Measurements from ENCODE around the gene MAP3K3. TPM values are rescaled to one million over a fixed set of nuclear protein-coding genes. Genes with fewer than 3 reads are reported as not detected.

Gene MAP3K3
- total RNA-seq, 1 donor from 2014 or later: 25.1 TPM

- no peak overlapping the region for H3K4me3 ChIP-seq (ENCODE audit: low read length in 3 of 3)
- H3K27me3 ChIP-seq (ENCODE audit: control insufficient read depth in 3 of 3, insufficient read depth in 3 of 3, low read length in 3 of 3): peaks cover 0 to 10% (median 5%) of the 10 kb centered on the region in 3 donors
- H3K27ac ChIP-seq (ENCODE audit: low read depth, low read length): no peak overlapping the region
- peaks cover 12 to 35% (median 20%) of the 10 kb centered on the region in 3 donors for H3K4me1 ChIP-seq (ENCODE audit: control insufficient read depth in 3 of 3, insufficient read depth in 3 of 3, low read length in 3 of 3)
- peak overlapping the region in 1 of 3 donors; percentile 50 for H3K9ac ChIP-seq (ENCODE audit: low read depth in 1 of 3, low read length in 3 of 3)
- peaks cover 22 to 24% (median 24%) of the 10 kb centered on the region in 3 donors for H3K36me3 ChIP-seq (ENCODE audit: control insufficient read depth in 3 of 3, insufficient read depth in 3 of 3, low read length in 3 of 3)
- H3K9me3 ChIP-seq (ENCODE audit: control insufficient read depth in 3 of 3, low read length in 3 of 3): no peaks in the 10 kb centered on the region
Observed at GRCh38 chr17:63697341-63698286, 75.4 kb downstream of the MAP3K3 start.

GRCh38 chr17:63698381-63698885 lies 76.2 kb downstream of the MAP3K3 start:
- H3K9me3 ChIP-seq (ENCODE audit: control insufficient read depth in 3 of 3, low read length in 3 of 3): no peaks in the 10 kb centered on the region
- peak overlapping the region in 1 of 3 donors; percentile 38 for H3K9ac ChIP-seq (ENCODE audit: low read depth in 1 of 3, low read length in 3 of 3)
- peak overlapping the region in 1 of 3 donors; percentile 36 for H3K4me3 ChIP-seq (ENCODE audit: low read length in 3 of 3)
- H3K27ac ChIP-seq (ENCODE audit: low read depth, low read length): no peak overlapping the region
- H3K4me1 ChIP-seq (ENCODE audit: control insufficient read depth in 3 of 3, insufficient read depth in 3 of 3, low read length in 3 of 3): peaks cover 12 to 39% (median 20%) of the 10 kb centered on the region in 3 donors
- H3K36me3 ChIP-seq (ENCODE audit: control insufficient read depth in 3 of 3, insufficient read depth in 3 of 3, low read length in 3 of 3): peaks cover 22 to 26% (median 22%) of the 10 kb centered on the region in 3 donors
- peaks cover 0 to 10% (median 5%) of the 10 kb centered on the region in 3 donors for H3K27me3 ChIP-seq (ENCODE audit: control insufficient read depth in 3 of 3, insufficient read depth in 3 of 3, low read length in 3 of 3)

GRCh38 chr17:63698886-63699637 lies 76.8 kb downstream of the MAP3K3 start:
- peak overlapping the region in 1 of 3 donors; percentile 32 for H3K4me3 ChIP-seq (ENCODE audit: low read length in 3 of 3)
- H3K27ac ChIP-seq (ENCODE audit: low read depth, low read length): no peak overlapping the region
- H3K9me3 ChIP-seq (ENCODE audit: control insufficient read depth in 3 of 3, low read length in 3 of 3): no peaks in the 10 kb centered on the region
- peaks cover 21 to 26% (median 22%) of the 10 kb centered on the region in 3 donors for H3K36me3 ChIP-seq (ENCODE audit: control insufficient read depth in 3 of 3, insufficient read depth in 3 of 3, low read length in 3 of 3)
- H3K27me3 ChIP-seq (ENCODE audit: control insufficient read depth in 3 of 3, insufficient read depth in 3 of 3, low read length in 3 of 3): peaks cover 0 to 10% (median 5%) of the 10 kb centered on the region in 3 donors
- H3K9ac ChIP-seq (ENCODE audit: low read depth in 1 of 3, low read length in 3 of 3): peak overlapping the region in 1 of 3 donors; percentile 25
- peaks cover 12 to 39% (median 20%) of the 10 kb centered on the region in 3 donors for H3K4me1 ChIP-seq (ENCODE audit: control insufficient read depth in 3 of 3, insufficient read depth in 3 of 3, low read length in 3 of 3)

- H3K9ac ChIP-seq (ENCODE audit: low read depth in 1 of 3, low read length in 3 of 3): peak within 1 kb of the TSS in 1 of 3 donors; percentile 45
- no peaks in the 10 kb centered on the region for H3K9me3 ChIP-seq (ENCODE audit: control insufficient read depth in 3 of 3, low read length in 3 of 3)
- peak within 1 kb of the TSS; percentile 47 for H3K27ac ChIP-seq (ENCODE audit: low read depth, low read length)
- H3K36me3 ChIP-seq (ENCODE audit: control insufficient read depth in 3 of 3, insufficient read depth in 3 of 3, low read length in 3 of 3): peaks cover 19 to 20% (median 19%) of the 10 kb centered on the region in 3 donors
- peak within 1 kb of the TSS; percentile 38 to 56 (median 54) for H3K4me3 ChIP-seq (ENCODE audit: low read length in 3 of 3)
- H3K27me3 ChIP-seq (ENCODE audit: control insufficient read depth in 3 of 3, insufficient read depth in 3 of 3, low read length in 3 of 3): peaks cover 0 to 10% (median 5%) of the 10 kb centered on the region in 3 donors
- peaks cover 12 to 39% (median 20%) of the 10 kb centered on the region in 3 donors for H3K4me1 ChIP-seq (ENCODE audit: control insufficient read depth in 3 of 3, insufficient read depth in 3 of 3, low read length in 3 of 3)
Observed at GRCh38 chr17:63699638-63700527, 77.7 kb downstream of the MAP3K3 start, which contains the start of gene LIMD2. TSS of gene LIMD2 (minus strand) at chr17:63700125. CDS start at chr17:63699298, 827 bp downstream.

GRCh38 chr17:63700528-63701455 lies 78.6 kb downstream of the MAP3K3 start:
- Histone ChIP-seq H3K9me3 (ENCODE audit: control insufficient read depth in 3 of 3, low read length in 3 of 3) (no peaks in the 10 kb centered on the region), H3K9ac (ENCODE audit: low read depth in 1 of 3, low read length in 3 of 3) (peak overlapping the region; percentile 33 to 59 (median 50)), H3K27me3 (ENCODE audit: control insufficient read depth in 3 of 3, insufficient read depth in 3 of 3, low read length in 3 of 3) (peaks cover 0 to 10% (median 5%) of the 10 kb centered on the region in 3 donors), H3K4me1 (ENCODE audit: control insufficient read depth in 3 of 3, insufficient read depth in 3 of 3, low read length in 3 of 3) (peaks cover 12 to 39% (median 20%) of the 10 kb centered on the region in 3 donors), H3K4me3 (ENCODE audit: low read length in 3 of 3) (peak overlapping the region; percentile 38 to 56 (median 54)), H3K36me3 (ENCODE audit: control insufficient read depth in 3 of 3, insufficient read depth in 3 of 3, low read length in 3 of 3) (peaks cover 23 to 26% (median 24%) of the 10 kb centered on the region in 3 donors), H3K27ac (ENCODE audit: low read depth, low read length) (peak overlapping the region; percentile 47)

- Histone ChIP-seq H3K9me3 (ENCODE audit: control insufficient read depth in 3 of 3, low read length in 3 of 3) (no peaks in the 10 kb centered on the region), H3K4me1 (ENCODE audit: control insufficient read depth in 3 of 3, insufficient read depth in 3 of 3, low read length in 3 of 3) (peaks cover 12 to 34% (median 20%) of the 10 kb centered on the region in 3 donors), H3K36me3 (ENCODE audit: control insufficient read depth in 3 of 3, insufficient read depth in 3 of 3, low read length in 3 of 3) (peaks cover 30 to 32% (median 31%) of the 10 kb centered on the region in 3 donors), H3K4me3 (ENCODE audit: low read length in 3 of 3) (peak overlapping the region; percentile 25 to 56 (median 38)), H3K27me3 (ENCODE audit: control insufficient read depth in 3 of 3, insufficient read depth in 3 of 3, low read length in 3 of 3) (peaks cover 0 to 10% (median 5%) of the 10 kb centered on the region in 3 donors), H3K27ac (ENCODE audit: low read depth, low read length) (peak overlapping the region; percentile 47), H3K9ac (ENCODE audit: low read depth in 1 of 3, low read length in 3 of 3) (peak overlapping the region; percentile 33 to 59 (median 50))
Observed at GRCh38 chr17:63701456-63701820, 79.2 kb downstream of the MAP3K3 start.

- Histone ChIP-seq H3K36me3 (ENCODE audit: control insufficient read depth in 3 of 3, insufficient read depth in 3 of 3, low read length in 3 of 3) (peaks cover 31 to 36% (median 36%) of the 10 kb centered on the region in 3 donors), H3K4me3 (ENCODE audit: low read length in 3 of 3) (no peak overlapping the region), H3K9me3 (ENCODE audit: control insufficient read depth in 3 of 3, low read length in 3 of 3) (no peaks in the 10 kb centered on the region), H3K27ac (ENCODE audit: low read depth, low read length) (no peak overlapping the region), H3K27me3 (ENCODE audit: control insufficient read depth in 3 of 3, insufficient read depth in 3 of 3, low read length in 3 of 3) (peaks cover 0 to 10% (median 5%) of the 10 kb centered on the region in 3 donors), H3K9ac (ENCODE audit: low read depth in 1 of 3, low read length in 3 of 3) (no peak overlapping the region), H3K4me1 (ENCODE audit: control insufficient read depth in 3 of 3, insufficient read depth in 3 of 3, low read length in 3 of 3) (peaks cover 8 to 29% (median 20%) of the 10 kb centered on the region in 3 donors)
Observed at GRCh38 chr17:63701868-63702720, 79.9 kb downstream of the MAP3K3 start.

- Histone ChIP-seq H3K27ac (ENCODE audit: low read depth, low read length) (no peak overlapping the region), H3K9ac (ENCODE audit: low read depth in 1 of 3, low read length in 3 of 3) (no peak overlapping the region), H3K36me3 (ENCODE audit: control insufficient read depth in 3 of 3, insufficient read depth in 3 of 3, low read length in 3 of 3) (peaks cover 35 to 40% (median 37%) of the 10 kb centered on the region in 3 donors), H3K27me3 (ENCODE audit: control insufficient read depth in 3 of 3, insufficient read depth in 3 of 3, low read length in 3 of 3) (peaks cover 0 to 10% (median 5%) of the 10 kb centered on the region in 3 donors), H3K4me3 (ENCODE audit: low read length in 3 of 3) (no peak overlapping the region), H3K9me3 (ENCODE audit: control insufficient read depth in 3 of 3, low read length in 3 of 3) (no peaks in the 10 kb centered on the region), H3K4me1 (ENCODE audit: control insufficient read depth in 3 of 3, insufficient read depth in 3 of 3, low read length in 3 of 3) (peaks cover 8 to 25% (median 20%) of the 10 kb centered on the region in 3 donors)
Observed at GRCh38 chr17:63702721-63703015, 80.5 kb downstream of the MAP3K3 start.
